Liver (tissue), 9 donors: ENCODE results near the gene GLT6D1. TPM values are rescaled to one million over a fixed set of nuclear protein-coding genes. Genes with fewer than 3 reads are reported as not detected.

Experiments used
- DNase-seq: peaks from one replicate; pipeline ENCODE4 v3.0.0-alpha.2; 2017; ENCODE audit warnings: low spot score
- H3K27ac ChIP-seq, 2 donors: one replicate each; pipeline ENCODE4 v1.7.0; 2013; ENCODE audit warnings: inconsistent platforms in 2 of 2, low read length in 2 of 2, control low read depth in 1 of 2, low read depth in 1 of 2, mild to moderate bottlenecking in 1 of 2
- H3K27me3 ChIP-seq, 4 donors: one replicate each; pipeline versions ENCODE4 v1.6.1 to v1.7.0; 2013; ENCODE audit warnings: low read length in 3 of 4, inconsistent platforms in 1 of 4, mild to moderate bottlenecking in 1 of 4, moderate library complexity in 1 of 4; ENCODE audit not compliant: control insufficient read depth in 4 of 4, insufficient read depth in 4 of 4
- H3K36me3 ChIP-seq, 4 donors: one replicate each; pipeline versions ENCODE4 v1.6.1 to v1.7.0; 2013; ENCODE audit warnings: low read length in 3 of 4, mild to moderate bottlenecking in 3 of 4, low read depth in 1 of 4, moderate library complexity in 1 of 4; ENCODE audit not compliant: control insufficient read depth in 4 of 4, insufficient read depth in 3 of 4
- H3K4me1 ChIP-seq, 4 donors: one replicate each; pipeline versions ENCODE4 v1.6.1 to v1.7.0; 2013; ENCODE audit warnings: low read length in 3 of 4, mild to moderate bottlenecking in 3 of 4, moderate library complexity in 1 of 4; ENCODE audit not compliant: control insufficient read depth in 4 of 4, insufficient read depth in 4 of 4
- H3K4me3 ChIP-seq, 3 donors: one replicate each; pipeline versions ENCODE4 v1.6.1 to v1.7.0; 2013; ENCODE audit warnings: low read length in 3 of 3, control low read depth in 1 of 3, low read depth in 1 of 3, mild to moderate bottlenecking in 1 of 3
- H3K9ac ChIP-seq, 2 donors: one replicate each; pipeline ENCODE4 v1.7.0; 2013; ENCODE audit warnings: low read length in 2 of 2, mild to moderate bottlenecking in 2 of 2, moderate library complexity in 2 of 2, control low read depth in 1 of 2, low read depth in 1 of 2
- H3K9me3 ChIP-seq, 4 donors: one replicate each; pipeline versions ENCODE4 v1.6.1 to v1.7.0; 2013; ENCODE audit warnings: low read length in 3 of 4; ENCODE audit not compliant: control insufficient read depth in 4 of 4
- EGR1 ChIP-seq, 2 donors: IDR thresholded peaks; 2 replicates each; pipeline ENCODE4 v1.6.1; 2016 to 2018; ENCODE audit warnings: antibody characterized with exemption in 2 of 2, low read depth in 2 of 2
- HNF4A ChIP-seq, 2 donors: conservative IDR thresholded peaks; 2 replicates each; pipeline ENCODE4 v1.6.1; 2016; ENCODE audit warnings: antibody characterized with exemption in 2 of 2, mild to moderate bottlenecking in 2 of 2
- HNF4G ChIP-seq: IDR thresholded peaks from 2 replicates; pipeline ENCODE4 v1.6.1; 2016; ENCODE audit warnings: antibody characterized with exemption
- NR2F2 ChIP-seq: IDR thresholded peaks from 2 replicates; pipeline ENCODE4 v1.6.1; 2016; ENCODE audit warnings: antibody characterized with exemption
- RAD21 ChIP-seq, 2 donors: IDR thresholded peaks; 2 replicates each; pipeline ENCODE4 v1.6.1; 2016; ENCODE audit warnings: antibody characterized with exemption in 2 of 2, mild to moderate bottlenecking in 2 of 2
- RXRA ChIP-seq, 2 donors: IDR thresholded peaks; 2 replicates each; pipeline ENCODE4 v1.6.1; 2017 to 2018; ENCODE audit warnings: antibody characterized with exemption in 2 of 2, mild to moderate bottlenecking in 1 of 2
- SP1 ChIP-seq: IDR thresholded peaks from 2 replicates; pipeline ENCODE4 v1.6.1; 2018; ENCODE audit warnings: antibody characterized with exemption, mild to moderate bottlenecking
- TAF1 ChIP-seq: conservative IDR thresholded peaks from 2 replicates; pipeline ENCODE4 v1.6.1; 2016; ENCODE audit warnings: antibody characterized with exemption, mild to moderate bottlenecking
- YY1 ChIP-seq: IDR thresholded peaks from 2 replicates; pipeline ENCODE4 v1.6.1; 2016; ENCODE audit warnings: antibody characterized with exemption, mild to moderate bottlenecking
- WGBS: extraction: QIAGEN DNeasy Blood & Tissue Kit; methylation state at CpG from one replicate; pipeline ENCODE4 v1.1.7; 2013; 5-methylcytosine and 5-hydroxymethylcytosine counted together
- polyA plus RNA-seq, 2 donors: library from polyadenylated mRNA; stranded (reverse) in 1 of 2; unstranded in 1 of 2; fragments of 200-250 nt in 1 of 2; fragments of >200 nt in 1 of 2; fragmentation: Nextera tagmentation in 1 of 2; extraction: Ambion mirVana in 1 of 2; gene quantifications; one replicate each; pipeline versions ENCODE4 v1.2.1 to v1.2.3, GENCODE V29; 2013 to 2015
- total RNA-seq, 2 donors: library from RNA; depleted of rRNA; stranded (reverse); fragments of >200 nt; gene quantifications; one replicate each; pipeline ENCODE4 v1.2.3, GENCODE V29; 2014
- TF ChIP-seq, protein P1 (sequence below): IDR thresholded peaks from 2 replicates; pipeline ENCODE4 v1.6.1; 2016; ENCODE audit warnings: antibody characterized with exemption
- TF ChIP-seq, protein P2 (sequence below): IDR thresholded peaks from 2 replicates; pipeline ENCODE4 v1.6.1; 2016; ENCODE audit warnings: antibody characterized with exemption
- TF ChIP-seq, protein P3 (sequence below): IDR thresholded peaks from 2 replicates; pipeline ENCODE4 v1.6.1; 2016; ENCODE audit warnings: antibody characterized with exemption
- TF ChIP-seq, protein P4 (sequence below): IDR thresholded peaks from 2 replicates; pipeline ENCODE4 v1.6.1; 2016; ENCODE audit warnings: antibody characterized with exemption, mild to moderate bottlenecking
- TF ChIP-seq, protein P5 (sequence below): fragments of 150-350 bp; IDR thresholded peaks from 2 replicates; pipeline ENCODE4 v1.5.1; 2017; ENCODE audit warnings: improper control_type of control experiment, low read depth, low read length; ENCODE audit not compliant: missing input control
- donor health status: healthy.
- donor health status: healthy.
- donor health status: healthy.
- donor health status: healthy.
- donor health status: healthy.

GLT6D1 gene
- total and polyA plus RNA-seq, 4 donors = not detected

DNA sequence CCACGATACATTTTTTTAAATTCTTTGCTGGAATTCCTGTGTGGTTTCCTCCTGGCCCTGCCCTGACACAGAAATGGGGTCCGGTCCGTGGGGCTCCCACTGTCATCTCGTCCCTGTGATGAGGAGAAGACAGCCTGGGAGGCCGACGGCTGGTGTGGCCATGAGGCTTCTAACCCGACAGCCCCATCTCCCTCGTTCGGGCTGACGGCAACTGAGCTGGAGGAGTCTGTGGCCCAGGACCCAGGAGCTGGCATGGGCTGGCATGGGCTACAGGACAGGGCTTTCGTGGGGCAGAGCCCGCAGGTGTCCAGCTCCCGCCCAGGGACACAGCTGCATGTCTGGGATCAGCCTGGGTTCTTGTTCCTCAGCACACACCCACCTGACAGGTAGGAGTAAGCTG is 37.6 kb upstream of the GLT6D1 start:
- no peak overlapping the region for H3K27ac ChIP-seq

DNA sequence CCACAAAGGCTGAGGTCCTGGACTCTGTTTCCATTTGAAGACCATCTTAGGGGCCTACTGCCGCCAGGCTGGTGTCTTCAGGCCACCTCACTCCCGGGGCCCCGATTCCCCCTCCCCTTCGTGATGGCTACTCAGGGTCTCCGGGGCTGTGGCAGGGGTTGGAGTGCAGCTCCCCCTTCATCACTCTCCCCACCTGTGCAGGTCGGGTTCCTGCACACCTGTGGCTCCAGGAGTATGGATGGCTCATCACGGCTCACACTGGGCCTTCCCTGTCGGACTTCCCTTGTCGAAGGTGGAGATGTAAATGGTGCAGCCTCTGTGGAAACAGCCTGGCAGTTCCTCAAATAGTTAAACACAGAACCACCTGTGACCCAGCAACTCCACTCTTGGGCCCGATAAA is 35.6 kb upstream of the GLT6D1 start:
- WGBS = 77% methylated on average over 10 of the region's 10 CpGs
- no peak overlapping the region for H3K9ac ChIP-seq
- no peak for TF ChIP-seq EGR1 (IDR thresholded peaks at IDR 0.05; ENCODE audit: low read depth in 2 of 2)
- TF ChIP-seq, protein P1, sequence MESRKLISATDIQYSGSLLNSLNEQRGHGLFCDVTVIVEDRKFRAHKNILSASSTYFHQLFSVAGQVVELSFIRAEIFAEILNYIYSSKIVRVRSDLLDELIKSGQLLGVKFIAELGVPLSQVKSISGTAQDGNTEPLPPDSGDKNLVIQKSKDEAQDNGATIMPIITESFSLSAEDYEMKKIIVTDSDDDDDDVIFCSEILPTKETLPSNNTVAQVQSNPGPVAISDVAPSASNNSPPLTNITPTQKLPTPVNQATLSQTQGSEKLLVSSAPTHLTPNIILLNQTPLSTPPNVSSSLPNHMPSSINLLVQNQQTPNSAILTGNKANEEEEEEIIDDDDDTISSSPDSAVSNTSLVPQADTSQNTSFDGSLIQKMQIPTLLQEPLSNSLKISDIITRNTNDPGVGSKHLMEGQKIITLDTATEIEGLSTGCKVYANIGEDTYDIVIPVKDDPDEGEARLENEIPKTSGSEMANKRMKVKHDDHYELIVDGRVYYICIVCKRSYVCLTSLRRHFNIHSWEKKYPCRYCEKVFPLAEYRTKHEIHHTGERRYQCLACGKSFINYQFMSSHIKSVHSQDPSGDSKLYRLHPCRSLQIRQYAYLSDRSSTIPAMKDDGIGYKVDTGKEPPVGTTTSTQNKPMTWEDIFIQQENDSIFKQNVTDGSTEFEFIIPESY = no peak
- no peak for TF ChIP-seq TAF1
- TF ChIP-seq, protein P2, sequence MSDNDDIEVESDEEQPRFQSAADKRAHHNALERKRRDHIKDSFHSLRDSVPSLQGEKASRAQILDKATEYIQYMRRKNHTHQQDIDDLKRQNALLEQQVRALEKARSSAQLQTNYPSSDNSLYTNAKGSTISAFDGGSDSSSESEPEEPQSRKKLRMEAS = no peak
- TF ChIP-seq RXRA (IDR thresholded peaks at IDR 0.05) = no peak
- TF ChIP-seq NR2F2 = no peak
- no peak for TF ChIP-seq SP1
- TF ChIP-seq, protein P3, sequence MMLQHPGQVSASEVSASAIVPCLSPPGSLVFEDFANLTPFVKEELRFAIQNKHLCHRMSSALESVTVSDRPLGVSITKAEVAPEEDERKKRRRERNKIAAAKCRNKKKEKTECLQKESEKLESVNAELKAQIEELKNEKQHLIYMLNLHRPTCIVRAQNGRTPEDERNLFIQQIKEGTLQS = no peak
- no peak for TF ChIP-seq RAD21 (IDR thresholded peaks at IDR 0.05)
- no peak for TF ChIP-seq YY1
- TF ChIP-seq, protein P4, sequence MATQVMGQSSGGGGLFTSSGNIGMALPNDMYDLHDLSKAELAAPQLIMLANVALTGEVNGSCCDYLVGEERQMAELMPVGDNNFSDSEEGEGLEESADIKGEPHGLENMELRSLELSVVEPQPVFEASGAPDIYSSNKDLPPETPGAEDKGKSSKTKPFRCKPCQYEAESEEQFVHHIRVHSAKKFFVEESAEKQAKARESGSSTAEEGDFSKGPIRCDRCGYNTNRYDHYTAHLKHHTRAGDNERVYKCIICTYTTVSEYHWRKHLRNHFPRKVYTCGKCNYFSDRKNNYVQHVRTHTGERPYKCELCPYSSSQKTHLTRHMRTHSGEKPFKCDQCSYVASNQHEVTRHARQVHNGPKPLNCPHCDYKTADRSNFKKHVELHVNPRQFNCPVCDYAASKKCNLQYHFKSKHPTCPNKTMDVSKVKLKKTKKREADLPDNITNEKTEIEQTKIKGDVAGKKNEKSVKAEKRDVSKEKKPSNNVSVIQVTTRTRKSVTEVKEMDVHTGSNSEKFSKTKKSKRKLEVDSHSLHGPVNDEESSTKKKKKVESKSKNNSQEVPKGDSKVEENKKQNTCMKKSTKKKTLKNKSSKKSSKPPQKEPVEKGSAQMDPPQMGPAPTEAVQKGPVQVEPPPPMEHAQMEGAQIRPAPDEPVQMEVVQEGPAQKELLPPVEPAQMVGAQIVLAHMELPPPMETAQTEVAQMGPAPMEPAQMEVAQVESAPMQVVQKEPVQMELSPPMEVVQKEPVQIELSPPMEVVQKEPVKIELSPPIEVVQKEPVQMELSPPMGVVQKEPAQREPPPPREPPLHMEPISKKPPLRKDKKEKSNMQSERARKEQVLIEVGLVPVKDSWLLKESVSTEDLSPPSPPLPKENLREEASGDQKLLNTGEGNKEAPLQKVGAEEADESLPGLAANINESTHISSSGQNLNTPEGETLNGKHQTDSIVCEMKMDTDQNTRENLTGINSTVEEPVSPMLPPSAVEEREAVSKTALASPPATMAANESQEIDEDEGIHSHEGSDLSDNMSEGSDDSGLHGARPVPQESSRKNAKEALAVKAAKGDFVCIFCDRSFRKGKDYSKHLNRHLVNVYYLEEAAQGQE = no peak

More for the DNA sequence above, 37.6 kb upstream of the GLT6D1 start:
- no peak overlapping the region for H3K4me3 ChIP-seq
- H3K9me3 ChIP-seq = no peaks in the 10 kb centered on the region
- no peaks in the 10 kb centered on the region for H3K4me1 ChIP-seq
- no peak for DNase-seq
- WGBS = 84% methylated on average over 13 of the region's 13 CpGs
- TF ChIP-seq, protein P4 = no peak
- no peak for TF ChIP-seq RXRA (IDR thresholded peaks at IDR 0.05)
- no peak for TF ChIP-seq SP1
- no peak for TF ChIP-seq HNF4G
- TF ChIP-seq NR2F2 = no peak
- TF ChIP-seq, protein P5, sequence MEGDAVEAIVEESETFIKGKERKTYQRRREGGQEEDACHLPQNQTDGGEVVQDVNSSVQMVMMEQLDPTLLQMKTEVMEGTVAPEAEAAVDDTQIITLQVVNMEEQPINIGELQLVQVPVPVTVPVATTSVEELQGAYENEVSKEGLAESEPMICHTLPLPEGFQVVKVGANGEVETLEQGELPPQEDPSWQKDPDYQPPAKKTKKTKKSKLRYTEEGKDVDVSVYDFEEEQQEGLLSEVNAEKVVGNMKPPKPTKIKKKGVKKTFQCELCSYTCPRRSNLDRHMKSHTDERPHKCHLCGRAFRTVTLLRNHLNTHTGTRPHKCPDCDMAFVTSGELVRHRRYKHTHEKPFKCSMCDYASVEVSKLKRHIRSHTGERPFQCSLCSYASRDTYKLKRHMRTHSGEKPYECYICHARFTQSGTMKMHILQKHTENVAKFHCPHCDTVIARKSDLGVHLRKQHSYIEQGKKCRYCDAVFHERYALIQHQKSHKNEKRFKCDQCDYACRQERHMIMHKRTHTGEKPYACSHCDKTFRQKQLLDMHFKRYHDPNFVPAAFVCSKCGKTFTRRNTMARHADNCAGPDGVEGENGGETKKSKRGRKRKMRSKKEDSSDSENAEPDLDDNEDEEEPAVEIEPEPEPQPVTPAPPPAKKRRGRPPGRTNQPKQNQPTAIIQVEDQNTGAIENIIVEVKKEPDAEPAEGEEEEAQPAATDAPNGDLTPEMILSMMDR = no peak
- TF ChIP-seq, protein P2 = no peak
- no peak for TF ChIP-seq HNF4A (conservative IDR thresholded peaks at IDR 0.05)
- H3K27me3 ChIP-seq = peaks cover 0 to 1% (median 0%) of the 10 kb centered on the region in 4 donors
- no peak overlapping the region for H3K9ac ChIP-seq
- no peaks in the 10 kb centered on the region for H3K36me3 ChIP-seq

More for the DNA sequence above, 35.6 kb upstream of the GLT6D1 start:
- H3K9me3 ChIP-seq = no peaks in the 10 kb centered on the region
- peaks cover 0 to 2% (median 0%) of the 10 kb centered on the region in 4 donors for H3K27me3 ChIP-seq
- no peak overlapping the region for H3K4me3 ChIP-seq
- DNase-seq = no peak
- H3K36me3 ChIP-seq = no peaks in the 10 kb centered on the region
- no peaks in the 10 kb centered on the region for H3K4me1 ChIP-seq
- no peak overlapping the region for H3K27ac ChIP-seq
